ENCODE measurements around the gene ASGR2.

DNA sequence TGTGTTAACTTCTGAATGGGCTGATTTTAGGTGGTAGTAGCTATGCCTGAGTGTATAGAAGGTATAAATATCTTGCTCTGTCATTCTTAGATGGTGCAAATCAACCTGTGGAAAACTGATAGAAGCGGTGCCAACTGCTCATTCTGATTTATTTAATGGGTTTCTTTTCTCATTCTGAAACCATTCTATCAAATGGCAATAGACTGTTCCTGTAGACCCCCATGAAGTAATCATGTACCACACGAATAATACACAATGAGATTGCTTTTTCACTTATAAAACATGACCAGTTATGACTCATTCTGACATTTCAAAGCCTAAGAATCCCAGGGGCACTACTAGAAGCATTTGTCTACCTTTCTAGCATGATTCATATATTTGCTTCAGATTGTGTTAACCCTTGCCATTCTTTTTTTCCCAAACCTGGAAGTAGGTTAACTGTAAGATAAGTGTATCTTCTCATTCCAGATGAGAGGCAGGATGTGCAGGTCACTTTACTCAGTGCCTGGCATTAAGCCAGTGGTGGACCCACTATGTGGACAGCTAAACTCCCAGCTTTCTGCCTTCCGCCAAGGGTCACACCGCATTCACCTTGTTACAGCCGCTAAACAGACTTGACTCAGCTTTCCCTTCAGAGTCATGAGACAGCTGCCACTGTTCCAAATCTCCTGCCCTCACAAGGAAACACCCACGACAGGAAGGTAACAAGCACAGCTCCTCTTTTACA is 54.3 kb downstream of the ASGR2 start:
- TF ChIP-seq POLR2AphosphoS5 (IDR thresholded peaks at IDR 0.05): no peak
- TF ChIP-seq, protein P1, sequence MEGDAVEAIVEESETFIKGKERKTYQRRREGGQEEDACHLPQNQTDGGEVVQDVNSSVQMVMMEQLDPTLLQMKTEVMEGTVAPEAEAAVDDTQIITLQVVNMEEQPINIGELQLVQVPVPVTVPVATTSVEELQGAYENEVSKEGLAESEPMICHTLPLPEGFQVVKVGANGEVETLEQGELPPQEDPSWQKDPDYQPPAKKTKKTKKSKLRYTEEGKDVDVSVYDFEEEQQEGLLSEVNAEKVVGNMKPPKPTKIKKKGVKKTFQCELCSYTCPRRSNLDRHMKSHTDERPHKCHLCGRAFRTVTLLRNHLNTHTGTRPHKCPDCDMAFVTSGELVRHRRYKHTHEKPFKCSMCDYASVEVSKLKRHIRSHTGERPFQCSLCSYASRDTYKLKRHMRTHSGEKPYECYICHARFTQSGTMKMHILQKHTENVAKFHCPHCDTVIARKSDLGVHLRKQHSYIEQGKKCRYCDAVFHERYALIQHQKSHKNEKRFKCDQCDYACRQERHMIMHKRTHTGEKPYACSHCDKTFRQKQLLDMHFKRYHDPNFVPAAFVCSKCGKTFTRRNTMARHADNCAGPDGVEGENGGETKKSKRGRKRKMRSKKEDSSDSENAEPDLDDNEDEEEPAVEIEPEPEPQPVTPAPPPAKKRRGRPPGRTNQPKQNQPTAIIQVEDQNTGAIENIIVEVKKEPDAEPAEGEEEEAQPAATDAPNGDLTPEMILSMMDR (IDR thresholded peaks at IDR 0.05): no peak
- TF ChIP-seq EP300 (IDR thresholded peaks at IDR 0.05): no peak

All from esophagus muscularis mucosa (tissue), 4 donors.